ENCODE measurements around the gene NAPB.

NAPB gene

GRCh38 chr20:23419657-23419994 lies 1.7 kb downstream of the NAPB start:
- H3K4me3 ChIP-seq (ENCODE audit: low read length in 2 of 2), result peak overlapping the region; percentile 85 to 86
- H3K9me3 ChIP-seq (ENCODE audit: control insufficient read depth in 2 of 2, low read length in 2 of 2), result no peaks in the 10 kb centered on the region
- H3K27ac ChIP-seq (ENCODE audit: low read depth in 2 of 2, low read length in 2 of 2), result peak overlapping the region; percentile 54 to 77
- no peaks in the 10 kb centered on the region for H3K27me3 ChIP-seq (ENCODE audit: control insufficient read depth in 2 of 2, insufficient read depth in 2 of 2, low read length in 2 of 2)
- peaks cover 0 to 8% of the 10 kb centered on the region in 2 donors for H3K4me1 ChIP-seq (ENCODE audit: control insufficient read depth in 2 of 2, insufficient read depth in 2 of 2, low read length in 2 of 2)
- H3K36me3 ChIP-seq (ENCODE audit: control insufficient read depth in 2 of 2, insufficient read depth in 2 of 2, low read length in 2 of 2), result no peaks in the 10 kb centered on the region
- peak overlapping the region in 1 of 2 donors; percentile 71 for H3K9ac ChIP-seq (ENCODE audit: low read depth in 1 of 2, low read length in 2 of 2)

- H3K27me3 ChIP-seq (ENCODE audit: control insufficient read depth in 2 of 2, insufficient read depth in 2 of 2, low read length in 2 of 2), result no peaks in the 10 kb centered on the region
- H3K4me3 ChIP-seq (ENCODE audit: low read length in 2 of 2), result no peak overlapping the region
- no peak overlapping the region for H3K27ac ChIP-seq (ENCODE audit: low read depth in 2 of 2, low read length in 2 of 2)
- no peaks in the 10 kb centered on the region for H3K36me3 ChIP-seq (ENCODE audit: control insufficient read depth in 2 of 2, insufficient read depth in 2 of 2, low read length in 2 of 2)
- peaks cover 0 to 8% of the 10 kb centered on the region in 2 donors for H3K4me1 ChIP-seq (ENCODE audit: control insufficient read depth in 2 of 2, insufficient read depth in 2 of 2, low read length in 2 of 2)
- no peaks in the 10 kb centered on the region for H3K9me3 ChIP-seq (ENCODE audit: control insufficient read depth in 2 of 2, low read length in 2 of 2)
- H3K9ac ChIP-seq (ENCODE audit: low read depth in 1 of 2, low read length in 2 of 2), result no peak overlapping the region
Observed at GRCh38 chr20:23417861-23418260, 3.4 kb downstream of the NAPB start.

GRCh38 chr20:23415959-23416583 lies 5.2 kb downstream of the NAPB start:
- Histone ChIP-seq H3K4me3 (ENCODE audit: low read length in 2 of 2) (no peak overlapping the region), H3K9me3 (ENCODE audit: control insufficient read depth in 2 of 2, low read length in 2 of 2) (no peaks in the 10 kb centered on the region), H3K9ac (ENCODE audit: low read depth in 1 of 2, low read length in 2 of 2) (no peak overlapping the region), H3K27ac (ENCODE audit: low read depth in 2 of 2, low read length in 2 of 2) (no peak overlapping the region), H3K4me1 (ENCODE audit: control insufficient read depth in 2 of 2, insufficient read depth in 2 of 2, low read length in 2 of 2) (peaks cover 0 to 5% of the 10 kb centered on the region in 2 donors), H3K27me3 (ENCODE audit: control insufficient read depth in 2 of 2, insufficient read depth in 2 of 2, low read length in 2 of 2) (no peaks in the 10 kb centered on the region), H3K36me3 (ENCODE audit: control insufficient read depth in 2 of 2, insufficient read depth in 2 of 2, low read length in 2 of 2) (no peaks in the 10 kb centered on the region)

GRCh38 chr20:23415555-23415954 lies 5.7 kb downstream of the NAPB start:
- H3K4me3 ChIP-seq (ENCODE audit: low read length in 2 of 2), result no peak overlapping the region
- peaks cover 0 to 5% of the 10 kb centered on the region in 2 donors for H3K4me1 ChIP-seq (ENCODE audit: control insufficient read depth in 2 of 2, insufficient read depth in 2 of 2, low read length in 2 of 2)
- no peak overlapping the region for H3K9ac ChIP-seq (ENCODE audit: low read depth in 1 of 2, low read length in 2 of 2)
- no peak overlapping the region for H3K27ac ChIP-seq (ENCODE audit: low read depth in 2 of 2, low read length in 2 of 2)
- no peaks in the 10 kb centered on the region for H3K36me3 ChIP-seq (ENCODE audit: control insufficient read depth in 2 of 2, insufficient read depth in 2 of 2, low read length in 2 of 2)
- H3K9me3 ChIP-seq (ENCODE audit: control insufficient read depth in 2 of 2, low read length in 2 of 2), result no peaks in the 10 kb centered on the region
- no peaks in the 10 kb centered on the region for H3K27me3 ChIP-seq (ENCODE audit: control insufficient read depth in 2 of 2, insufficient read depth in 2 of 2, low read length in 2 of 2)

GRCh38 chr20:23414526-23415188 lies 6.6 kb downstream of the NAPB start:
- H3K4me3 ChIP-seq (ENCODE audit: low read length in 2 of 2), result no peak overlapping the region
- no peak overlapping the region for H3K27ac ChIP-seq (ENCODE audit: low read depth in 2 of 2, low read length in 2 of 2)
- H3K36me3 ChIP-seq (ENCODE audit: control insufficient read depth in 2 of 2, insufficient read depth in 2 of 2, low read length in 2 of 2), result no peaks in the 10 kb centered on the region
- no peaks in the 10 kb centered on the region for H3K9me3 ChIP-seq (ENCODE audit: control insufficient read depth in 2 of 2, low read length in 2 of 2)
- no peaks in the 10 kb centered on the region for H3K4me1 ChIP-seq (ENCODE audit: control insufficient read depth in 2 of 2, insufficient read depth in 2 of 2, low read length in 2 of 2)
- no peaks in the 10 kb centered on the region for H3K27me3 ChIP-seq (ENCODE audit: control insufficient read depth in 2 of 2, insufficient read depth in 2 of 2, low read length in 2 of 2)
- H3K9ac ChIP-seq (ENCODE audit: low read depth in 1 of 2, low read length in 2 of 2), result no peak overlapping the region

GRCh38 chr20:23413862-23414422 lies 7.3 kb downstream of the NAPB start:
- H3K27me3 ChIP-seq (ENCODE audit: control insufficient read depth in 2 of 2, insufficient read depth in 2 of 2, low read length in 2 of 2), result no peaks in the 10 kb centered on the region
- H3K4me3 ChIP-seq (ENCODE audit: low read length in 2 of 2), result no peak overlapping the region
- H3K9ac ChIP-seq (ENCODE audit: low read depth in 1 of 2, low read length in 2 of 2), result no peak overlapping the region
- H3K9me3 ChIP-seq (ENCODE audit: control insufficient read depth in 2 of 2, low read length in 2 of 2), result no peaks in the 10 kb centered on the region
- H3K36me3 ChIP-seq (ENCODE audit: control insufficient read depth in 2 of 2, insufficient read depth in 2 of 2, low read length in 2 of 2), result no peaks in the 10 kb centered on the region
- H3K4me1 ChIP-seq (ENCODE audit: control insufficient read depth in 2 of 2, insufficient read depth in 2 of 2, low read length in 2 of 2), result no peaks in the 10 kb centered on the region
- H3K27ac ChIP-seq (ENCODE audit: low read depth in 2 of 2, low read length in 2 of 2), result no peak overlapping the region

GRCh38 chr20:23412026-23412425 lies 9.3 kb downstream of the NAPB start:
- Histone ChIP-seq H3K9ac (ENCODE audit: low read depth in 1 of 2, low read length in 2 of 2) (no peak overlapping the region), H3K4me3 (ENCODE audit: low read length in 2 of 2) (no peak overlapping the region), H3K36me3 (ENCODE audit: control insufficient read depth in 2 of 2, insufficient read depth in 2 of 2, low read length in 2 of 2) (no peaks in the 10 kb centered on the region), H3K27ac (ENCODE audit: low read depth in 2 of 2, low read length in 2 of 2) (no peak overlapping the region), H3K9me3 (ENCODE audit: control insufficient read depth in 2 of 2, low read length in 2 of 2) (no peaks in the 10 kb centered on the region), H3K4me1 (ENCODE audit: control insufficient read depth in 2 of 2, insufficient read depth in 2 of 2, low read length in 2 of 2) (no peaks in the 10 kb centered on the region), H3K27me3 (ENCODE audit: control insufficient read depth in 2 of 2, insufficient read depth in 2 of 2, low read length in 2 of 2) (no peaks in the 10 kb centered on the region)

- no peaks in the 10 kb centered on the region for H3K9me3 ChIP-seq (ENCODE audit: control insufficient read depth in 2 of 2, low read length in 2 of 2)
- H3K27ac ChIP-seq (ENCODE audit: low read depth in 2 of 2, low read length in 2 of 2), result no peak overlapping the region
- H3K36me3 ChIP-seq (ENCODE audit: control insufficient read depth in 2 of 2, insufficient read depth in 2 of 2, low read length in 2 of 2), result no peaks in the 10 kb centered on the region
- H3K9ac ChIP-seq (ENCODE audit: low read depth in 1 of 2, low read length in 2 of 2), result no peak overlapping the region
- H3K4me3 ChIP-seq (ENCODE audit: low read length in 2 of 2), result no peak overlapping the region
- H3K27me3 ChIP-seq (ENCODE audit: control insufficient read depth in 2 of 2, insufficient read depth in 2 of 2, low read length in 2 of 2), result no peaks in the 10 kb centered on the region
- H3K4me1 ChIP-seq (ENCODE audit: control insufficient read depth in 2 of 2, insufficient read depth in 2 of 2, low read length in 2 of 2), result no peaks in the 10 kb centered on the region
Observed at GRCh38 chr20:23410916-23411695, 10.2 kb downstream of the NAPB start.

GRCh38 chr20:23409800-23410199 lies 11.5 kb downstream of the NAPB start:
- Histone ChIP-seq H3K4me1 (ENCODE audit: control insufficient read depth in 2 of 2, insufficient read depth in 2 of 2, low read length in 2 of 2) (no peaks in the 10 kb centered on the region), H3K27ac (ENCODE audit: low read depth in 2 of 2, low read length in 2 of 2) (no peak overlapping the region), H3K9me3 (ENCODE audit: control insufficient read depth in 2 of 2, low read length in 2 of 2) (no peaks in the 10 kb centered on the region), H3K27me3 (ENCODE audit: control insufficient read depth in 2 of 2, insufficient read depth in 2 of 2, low read length in 2 of 2) (no peaks in the 10 kb centered on the region), H3K9ac (ENCODE audit: low read depth in 1 of 2, low read length in 2 of 2) (no peak overlapping the region), H3K4me3 (ENCODE audit: low read length in 2 of 2) (no peak overlapping the region), H3K36me3 (ENCODE audit: control insufficient read depth in 2 of 2, insufficient read depth in 2 of 2, low read length in 2 of 2) (no peaks in the 10 kb centered on the region)

- Histone ChIP-seq H3K36me3 (ENCODE audit: control insufficient read depth in 2 of 2, insufficient read depth in 2 of 2, low read length in 2 of 2) (no peaks in the 10 kb centered on the region), H3K4me1 (ENCODE audit: control insufficient read depth in 2 of 2, insufficient read depth in 2 of 2, low read length in 2 of 2) (no peaks in the 10 kb centered on the region), H3K9ac (ENCODE audit: low read depth in 1 of 2, low read length in 2 of 2) (no peak overlapping the region), H3K27me3 (ENCODE audit: control insufficient read depth in 2 of 2, insufficient read depth in 2 of 2, low read length in 2 of 2) (no peaks in the 10 kb centered on the region), H3K27ac (ENCODE audit: low read depth in 2 of 2, low read length in 2 of 2) (no peak overlapping the region), H3K9me3 (ENCODE audit: control insufficient read depth in 2 of 2, low read length in 2 of 2) (no peaks in the 10 kb centered on the region), H3K4me3 (ENCODE audit: low read length in 2 of 2) (no peak overlapping the region)
Observed at GRCh38 chr20:23408957-23409356, 12.3 kb downstream of the NAPB start.

Data from mucosa of rectum (tissue), 2 donors.